Stimulated activated CD8-positive, alpha-beta memory T cell treated with anti-CD3 and anti-CD28 coated beads, Interleukin-15, amount 100 ng/mL, for 48 hours (primary cell): Measurements from ENCODE around the gene PAK5.

Source experiments
- DNase-seq, 2 donors: peaks; one replicate each; pipeline ENCODE4 v3.0.0-alpha.2; 2020; ENCODE audit warnings: low read depth in 2 of 2

The PAK5 gene

GRCh38 chr20:9517297-9518162, 321.3 kb downstream of the PAK5 start:
- no peak for DNase-seq

DNA sequence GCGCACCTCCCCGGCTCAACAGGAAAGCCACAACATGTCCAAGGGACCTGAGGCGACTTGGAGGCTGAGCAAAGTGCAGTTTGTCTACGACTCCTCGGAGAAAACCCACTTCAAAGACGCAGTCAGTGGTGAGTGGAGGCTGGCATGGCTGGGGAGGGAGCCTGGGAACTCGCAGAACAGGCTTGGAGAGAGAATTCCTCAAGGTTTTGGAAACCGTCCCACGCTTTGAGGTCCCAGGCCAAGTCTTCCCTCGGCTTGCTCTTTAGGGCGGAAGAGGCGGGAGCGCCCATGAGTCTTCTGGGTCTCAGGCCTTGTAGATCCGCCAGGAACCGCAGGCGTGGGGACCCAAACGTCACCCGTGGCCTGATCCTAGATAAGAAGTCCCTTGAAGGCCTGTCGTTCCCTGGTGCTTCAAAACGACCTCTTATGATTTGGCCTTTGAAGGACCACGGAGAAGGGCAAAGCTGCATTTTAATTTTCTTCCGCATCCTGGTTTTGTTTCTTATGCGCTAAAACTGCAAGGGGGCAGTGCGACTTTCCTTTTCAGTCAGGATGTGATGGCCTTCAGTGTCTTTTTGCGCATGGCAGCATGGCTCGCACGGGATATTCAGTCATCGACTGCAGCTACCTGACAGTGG, 322.5 kb downstream of the PAK5 start:
- DNase-seq = no peak

DNA sequence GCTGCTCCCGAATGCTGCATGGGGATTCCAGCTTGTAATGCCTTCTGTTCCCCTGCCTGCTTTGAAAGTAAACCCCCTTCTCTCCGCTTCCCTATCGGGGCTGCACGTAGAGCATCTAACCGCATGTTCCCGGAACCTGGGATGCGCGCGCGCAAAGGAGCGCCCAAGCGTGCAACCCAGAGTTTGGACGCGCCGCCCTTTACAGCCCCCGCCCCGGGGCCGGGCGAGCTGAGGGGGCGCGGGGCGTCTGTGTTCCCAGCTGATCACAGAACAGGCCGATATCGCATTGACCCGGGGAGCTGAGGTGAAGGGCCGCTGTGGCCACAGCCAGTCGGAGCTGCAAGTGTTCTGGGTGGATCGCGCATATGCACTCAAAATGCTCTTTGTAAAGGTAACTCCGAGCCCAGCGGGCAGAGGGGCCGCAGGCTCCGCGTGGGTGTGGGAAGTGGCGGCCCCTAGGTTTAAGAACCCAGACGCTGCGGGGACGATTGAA, 323.1 kb downstream of the PAK5 start:
- DNase-seq = no peak

- no peak for DNase-seq
Observed at GRCh38 chr20:9515214-9515585, 323.7 kb downstream of the PAK5 start.

GRCh38 chr20:9514461-9515213, 324.2 kb downstream of the PAK5 start, which contains the start of gene LAMP5:
Gene LAMP5, plus strand, starts transcription at chr20:9514590. Its CDS starts 263 bp downstream, at chr20:9514853.
- DNase-seq = no peak

DNA sequence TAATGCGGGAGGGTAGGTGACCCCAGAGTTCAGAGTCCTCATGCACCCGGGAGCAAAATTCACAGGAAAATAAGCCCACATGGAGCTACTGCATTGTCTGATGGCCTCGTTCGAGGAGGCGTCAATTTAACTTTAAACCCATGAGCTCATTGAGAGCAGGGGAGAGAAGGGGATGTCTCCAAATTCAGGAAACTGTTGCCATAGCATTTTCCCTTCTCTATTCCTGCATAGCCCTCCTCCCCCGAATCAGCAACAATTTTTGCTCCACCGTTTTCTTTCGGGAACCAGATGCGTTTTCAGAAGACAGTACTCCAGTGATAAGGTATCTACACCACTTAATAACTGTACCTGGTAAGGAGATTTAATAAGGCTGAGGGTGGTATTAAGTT, 324.8 kb downstream of the PAK5 start:
- DNase-seq = no peak

DNA sequence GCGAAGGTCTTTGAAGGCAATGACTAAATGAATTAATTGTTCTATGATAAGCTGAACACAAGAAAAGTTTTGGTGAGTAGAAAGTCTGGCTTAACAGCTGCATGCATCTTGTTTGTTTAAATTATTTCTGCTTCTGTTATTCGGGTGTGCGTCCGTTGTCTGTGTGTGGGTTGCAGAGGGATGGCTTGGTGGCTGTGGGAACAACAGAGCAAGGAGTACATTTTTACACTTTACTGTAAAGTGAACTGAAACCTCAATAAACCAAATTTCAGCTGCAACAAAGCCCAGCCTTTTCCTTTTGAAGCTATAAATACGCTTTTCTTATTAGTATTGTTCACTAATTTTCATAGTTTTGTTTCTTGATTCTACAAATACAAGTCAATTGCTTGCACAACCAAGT, 328.0 kb downstream of the PAK5 start:
- no peak for DNase-seq

GRCh38 chr20:9509246-9509645, 329.6 kb downstream of the PAK5 start:
- no peak for DNase-seq

DNA sequence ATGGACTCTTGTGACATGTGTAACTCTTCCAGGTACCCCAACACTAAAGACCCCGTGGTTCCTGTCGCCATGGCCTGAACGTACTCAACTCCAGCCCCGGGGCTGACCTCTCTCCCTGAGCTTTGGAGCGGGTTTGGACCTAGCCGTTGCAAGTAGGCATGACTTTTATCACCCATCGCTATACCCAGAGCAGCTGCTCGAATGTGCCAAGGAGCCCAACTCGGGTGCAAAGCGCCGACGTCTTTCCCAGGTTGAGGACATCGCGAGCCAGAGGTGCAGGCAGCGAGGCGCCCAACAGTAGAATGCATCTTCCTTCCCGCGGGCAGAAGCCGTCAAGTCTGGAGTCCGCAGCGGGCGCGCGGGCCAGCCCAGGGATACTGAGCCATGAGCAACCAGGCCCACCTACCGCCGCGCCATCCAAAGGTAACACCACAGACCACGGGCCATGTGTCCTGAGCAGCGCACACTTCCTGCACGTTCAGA, 330.1 kb downstream of the PAK5 start:
- no peak for DNase-seq

- DNase-seq = no peak
Observed at GRCh38 chr20:9508240-9508661, 330.6 kb downstream of the PAK5 start.

DNA sequence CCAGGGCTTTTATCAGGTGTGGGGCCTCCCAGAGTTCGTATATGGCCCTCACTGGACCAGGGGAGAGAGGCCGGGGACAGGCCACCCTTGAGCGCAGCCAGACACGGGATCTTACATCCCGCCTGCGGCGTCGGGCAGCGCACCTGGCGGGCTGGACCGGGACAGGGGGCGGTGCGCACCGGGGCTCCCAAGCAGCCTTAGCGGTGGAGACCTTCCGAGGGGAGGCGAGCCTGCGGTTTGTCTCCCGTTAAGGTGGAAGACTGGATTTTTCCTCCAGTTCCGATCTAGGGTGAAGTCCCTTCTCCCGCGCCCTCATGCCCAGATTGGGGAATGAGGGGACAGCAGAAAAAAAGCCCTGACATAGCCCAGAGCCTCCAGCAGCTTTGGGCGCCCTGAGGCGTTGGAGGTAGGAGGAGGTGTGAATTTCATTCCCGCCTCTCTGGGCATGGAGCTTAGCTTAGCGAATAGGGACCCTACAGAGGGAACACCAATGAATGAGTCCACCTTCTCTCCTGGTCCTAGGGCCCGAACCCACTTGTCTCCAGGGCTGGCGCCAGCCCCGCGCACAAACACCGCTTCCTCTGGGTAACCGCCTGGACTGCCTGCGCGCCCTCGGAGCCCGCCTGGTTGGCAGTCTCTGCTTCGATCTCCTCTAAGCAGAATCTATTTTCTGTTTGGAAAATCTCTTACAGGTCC, 331.2 kb downstream of the PAK5 start:
- DNase-seq = no peak

GRCh38 chr20:9506964-9507369, 331.9 kb downstream of the PAK5 start:
- DNase-seq = no peak

DNA sequence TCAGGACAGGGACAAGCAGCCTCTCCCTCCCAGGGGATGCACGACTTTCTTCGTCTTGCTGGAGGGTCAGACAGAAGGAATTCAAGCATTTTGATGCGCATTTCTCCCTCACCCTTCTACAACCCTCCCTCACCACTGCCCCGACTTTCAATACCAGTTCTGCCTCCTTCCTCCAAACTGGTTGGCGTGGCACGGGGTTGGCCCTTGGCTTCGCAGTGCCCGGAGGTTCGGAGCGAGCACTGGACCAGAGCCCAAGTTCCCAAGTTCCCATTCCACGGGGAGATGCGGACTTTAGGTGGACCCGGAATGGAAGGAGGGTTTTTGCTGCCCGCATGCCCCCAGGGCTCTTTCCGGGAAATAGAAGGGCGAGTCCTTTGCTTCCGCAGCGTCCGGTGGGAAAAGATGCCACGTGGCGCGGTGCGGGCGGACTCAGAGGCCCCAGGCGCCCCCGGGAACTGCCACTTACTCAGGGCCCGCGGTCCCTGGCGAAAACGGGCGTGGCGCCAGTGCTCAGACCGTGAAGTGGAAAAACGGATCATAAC, 332.5 kb downstream of the PAK5 start:
- DNase-seq = no peak

DNA sequence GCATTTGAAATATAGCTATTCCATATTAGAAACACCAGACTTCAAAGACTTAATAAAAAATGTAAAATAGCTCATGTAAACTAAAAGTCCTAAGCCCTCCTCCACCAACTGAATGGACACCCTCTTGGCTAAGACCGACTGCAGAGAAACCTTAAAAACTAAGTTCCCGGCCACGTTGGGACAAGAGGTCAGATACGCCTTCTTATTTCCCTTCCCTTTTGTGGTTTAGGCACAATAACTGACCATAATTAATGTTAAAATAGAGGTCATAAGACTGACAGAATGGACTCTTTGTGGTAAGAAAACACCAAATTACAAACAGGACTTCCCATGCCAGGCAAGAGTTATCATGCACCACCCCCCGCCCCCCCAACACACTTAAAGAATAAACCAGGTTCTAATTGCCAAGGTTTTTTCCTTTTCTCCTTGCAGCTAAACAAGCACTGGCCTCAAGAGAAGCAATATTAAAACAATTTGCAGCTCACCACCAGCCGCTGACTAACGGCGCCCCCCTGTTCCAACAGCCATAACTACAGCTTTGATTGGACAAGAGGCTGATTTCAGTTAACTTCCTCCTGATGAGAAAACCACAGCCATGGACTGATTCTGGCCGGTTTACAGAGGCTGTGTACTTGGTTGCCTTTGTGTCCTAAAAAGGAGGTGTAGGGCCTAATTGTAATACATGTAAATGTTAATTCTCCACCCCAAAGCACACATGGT, 335.2 kb downstream of the PAK5 start:
- no peak for DNase-seq

GRCh38 chr20:9501473-9501872, 337.4 kb downstream of the PAK5 start:
- no peak for DNase-seq

DNA sequence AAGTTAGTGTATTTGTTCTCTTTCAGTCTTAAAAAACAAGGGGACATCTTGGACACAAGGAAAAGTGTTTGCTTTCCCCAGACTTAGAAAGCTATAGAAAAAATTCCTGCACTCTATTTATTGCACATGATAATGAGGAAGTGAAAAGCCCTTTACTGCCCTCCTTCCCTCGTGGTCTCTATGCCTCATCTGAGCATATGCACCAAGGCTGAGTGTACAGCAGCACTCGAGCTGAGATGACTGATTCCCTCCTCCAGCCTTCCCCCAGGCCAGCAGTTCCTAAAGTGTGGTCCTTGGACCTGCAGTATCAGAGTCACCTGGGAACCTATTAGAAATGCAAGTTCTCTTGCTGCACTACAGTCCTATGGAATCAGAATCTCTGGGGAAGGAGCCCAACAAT, 338.8 kb downstream of the PAK5 start:
- no peak for DNase-seq

DNA sequence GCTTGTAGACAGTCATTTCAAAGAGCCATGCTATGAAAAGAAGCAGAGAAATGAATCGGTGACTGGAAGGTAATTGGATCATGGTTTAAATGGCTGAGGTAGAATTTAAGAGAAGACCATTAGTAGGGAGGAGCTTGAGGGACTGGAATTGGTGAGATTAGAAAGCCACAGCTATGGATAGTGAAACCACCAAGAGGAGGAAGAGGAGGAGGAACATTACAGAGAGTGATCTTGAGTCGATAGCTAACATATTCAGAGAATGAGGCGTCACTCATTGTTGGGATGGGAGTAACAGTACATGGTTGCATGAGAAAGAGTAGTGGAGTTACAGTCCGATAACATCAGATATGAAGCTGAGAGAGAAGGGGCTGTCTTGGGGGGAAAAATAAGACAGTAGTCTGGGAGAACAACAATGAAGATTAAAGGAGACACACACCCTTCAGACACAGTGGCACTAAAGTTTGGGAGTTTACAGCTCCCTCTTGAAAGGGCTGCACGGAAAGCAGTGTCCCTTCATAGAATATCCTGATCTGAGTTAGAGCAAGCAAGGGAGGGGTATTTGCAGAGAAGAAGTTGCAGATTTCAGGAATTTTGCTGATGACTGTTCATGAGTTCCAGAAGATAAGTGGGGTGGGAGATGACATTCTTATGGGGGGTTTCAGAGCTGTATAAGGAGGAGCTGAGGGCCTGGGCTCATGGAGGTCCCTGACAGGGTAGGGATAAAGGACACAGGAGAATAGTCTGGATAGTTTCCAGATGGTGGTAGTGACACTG, 339.6 kb downstream of the PAK5 start:
- no peak for DNase-seq

DNA sequence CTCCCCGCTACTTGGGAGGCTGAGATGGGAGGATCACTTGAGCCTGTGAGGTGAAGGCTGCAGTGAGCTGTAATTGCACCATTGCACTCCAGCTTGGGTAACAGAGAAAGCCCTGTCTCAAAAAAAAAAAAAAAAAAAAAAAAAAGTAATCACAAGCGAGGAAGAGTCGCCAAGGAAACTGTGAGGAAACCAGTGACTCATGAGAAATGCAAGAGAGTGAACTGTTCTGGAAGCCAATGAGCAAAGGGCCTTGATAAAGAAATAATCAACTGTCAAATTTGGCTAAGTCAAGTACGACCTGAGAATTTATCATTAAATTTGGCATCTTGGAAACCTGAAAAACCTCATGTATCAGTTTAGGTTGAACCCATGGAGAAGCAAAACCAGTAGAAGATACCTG, 340.6 kb downstream of the PAK5 start:
- no peak for DNase-seq

- DNase-seq = no peak
Observed at GRCh38 chr20:9496155-9496554, 342.7 kb downstream of the PAK5 start.

DNA sequence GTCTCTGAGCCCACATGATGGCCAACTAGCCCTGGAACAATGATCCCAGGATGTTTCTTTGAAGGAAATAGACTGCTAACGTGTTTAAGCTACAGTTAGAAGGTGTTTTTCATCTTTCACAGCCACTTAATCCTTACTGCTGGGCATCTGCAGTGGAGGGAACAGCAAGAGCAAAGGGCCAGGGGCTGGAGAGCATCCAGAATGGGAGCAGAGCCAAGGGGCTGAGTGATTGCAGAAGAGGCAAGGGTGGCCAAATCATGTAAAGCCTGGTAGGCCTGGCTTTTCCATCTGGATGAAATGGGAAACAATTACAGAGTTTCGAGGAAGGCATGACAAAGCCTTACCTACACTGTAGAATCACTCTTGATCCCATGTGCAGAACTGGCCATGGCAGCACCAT, 343.2 kb downstream of the PAK5 start:
- DNase-seq = no peak
